ENCODE results near the gene OR8I2. TPM values are rescaled to one million over a fixed set of nuclear protein-coding genes. Genes with fewer than 3 reads are reported as not detected.

Gene OR8I2
- total and polyA plus RNA-seq, 2 of the 4 experiments (the other 2 are of a cell fraction), result not detected

DNA sequence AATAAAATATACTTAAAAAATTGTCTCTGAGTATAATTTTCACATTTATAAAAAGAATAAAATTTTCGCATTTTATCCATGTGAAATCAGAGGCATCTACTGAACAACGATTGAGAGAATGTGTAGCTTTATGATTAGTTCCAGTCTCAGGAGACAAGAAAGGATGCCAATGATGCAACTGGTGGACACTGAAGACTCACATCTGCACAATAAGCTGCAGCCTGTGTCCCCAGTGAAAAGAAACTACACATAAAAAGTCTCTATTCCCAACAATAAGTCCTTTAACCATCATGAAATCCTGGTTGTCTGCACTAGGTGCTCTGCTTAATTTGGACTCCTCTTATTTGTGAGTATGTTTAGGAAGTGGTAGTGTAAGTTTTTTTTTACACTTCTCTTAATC is 43.6 kb upstream of the OR8I2 start:
- H2BK20ac ChIP-seq (ENCODE audit: low read depth, low read length), result no peak overlapping the region
- no peaks in the 10 kb centered on the region for H4K20me1 ChIP-seq (ENCODE audit: insufficient read depth, low read length)
- no peak for TF ChIP-seq ELK1 (IDR thresholded peaks at IDR 0.05; ENCODE audit: borderline replicate concordance, low read depth, low read length)
- no peak for TF ChIP-seq RFX5 (IDR thresholded peaks at IDR 0.05; ENCODE audit: low read depth, low read length)
- TF ChIP-seq CHD1 (IDR thresholded peaks at IDR 0.05; ENCODE audit: low read depth, low read length), result no peak
- TF ChIP-seq RAD21 (IDR thresholded peaks at IDR 0.05; ENCODE audit: low read length), result no peak
- TF ChIP-seq, protein P1, sequence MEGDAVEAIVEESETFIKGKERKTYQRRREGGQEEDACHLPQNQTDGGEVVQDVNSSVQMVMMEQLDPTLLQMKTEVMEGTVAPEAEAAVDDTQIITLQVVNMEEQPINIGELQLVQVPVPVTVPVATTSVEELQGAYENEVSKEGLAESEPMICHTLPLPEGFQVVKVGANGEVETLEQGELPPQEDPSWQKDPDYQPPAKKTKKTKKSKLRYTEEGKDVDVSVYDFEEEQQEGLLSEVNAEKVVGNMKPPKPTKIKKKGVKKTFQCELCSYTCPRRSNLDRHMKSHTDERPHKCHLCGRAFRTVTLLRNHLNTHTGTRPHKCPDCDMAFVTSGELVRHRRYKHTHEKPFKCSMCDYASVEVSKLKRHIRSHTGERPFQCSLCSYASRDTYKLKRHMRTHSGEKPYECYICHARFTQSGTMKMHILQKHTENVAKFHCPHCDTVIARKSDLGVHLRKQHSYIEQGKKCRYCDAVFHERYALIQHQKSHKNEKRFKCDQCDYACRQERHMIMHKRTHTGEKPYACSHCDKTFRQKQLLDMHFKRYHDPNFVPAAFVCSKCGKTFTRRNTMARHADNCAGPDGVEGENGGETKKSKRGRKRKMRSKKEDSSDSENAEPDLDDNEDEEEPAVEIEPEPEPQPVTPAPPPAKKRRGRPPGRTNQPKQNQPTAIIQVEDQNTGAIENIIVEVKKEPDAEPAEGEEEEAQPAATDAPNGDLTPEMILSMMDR (conservative IDR thresholded peaks at IDR 0.05; ENCODE audit: low read depth, low read length), result no peak
- no peak for TF ChIP-seq RCOR1 (IDR thresholded peaks at IDR 0.05; ENCODE audit: insufficient replicate concordance, low read length)
- no peak for TF ChIP-seq MAZ (IDR thresholded peaks at IDR 0.05; ENCODE audit: borderline replicate concordance, low read depth, low read length)
- TF ChIP-seq USF2 (IDR thresholded peaks at IDR 0.05; ENCODE audit: low read depth, low read length), result no peak
- no TSS peak for BruUV-seq (replicated peaks)
- no peaks in the 10 kb centered on the region for H3K9me3 ChIP-seq (ENCODE audit: control insufficient read depth, insufficient read depth, low read length)
- H3K9me1 ChIP-seq (ENCODE audit: insufficient read depth, low read length), result no peaks in the 10 kb centered on the region
- in situ Hi-C loops (cut with MboI; ENCODE audit: low sequenced_read_pairs), result no loop called here
- no peak overlapping the region for H2AK9ac ChIP-seq (replicated peaks; ENCODE audit: low read depth, low read length, poor library complexity)
- H3K23ac ChIP-seq (ENCODE audit: low read depth, low read length), result no peak overlapping the region
- H2AK5ac ChIP-seq (ENCODE audit: low read depth, low read length), result no peak overlapping the region
- no peak overlapping the region for H2BK15ac ChIP-seq (ENCODE audit: low read depth, low read length)
- H3K4me1 ChIP-seq (ENCODE audit: control insufficient read depth, insufficient read depth, low read length), result no peaks in the 10 kb centered on the region
- no peak overlapping the region for H4K5ac ChIP-seq (ENCODE audit: low read depth, low read length)
- ChIA-PET POLR2A (ENCODE audit: unreplicated experiment) (no interaction called here), CTCF (no interaction called here)
- no peak overlapping the region for H3K56ac ChIP-seq (ENCODE audit: extremely low read depth, insufficient read depth, low read length)
- no peak overlapping the region for H2BK120ac ChIP-seq (ENCODE audit: low read depth, low read length)
- H4K8ac ChIP-seq (ENCODE audit: low read depth in 2 of 2, low read length in 2 of 2), result no peak overlapping the region
- H3K27me3 ChIP-seq (ENCODE audit: control insufficient read depth, insufficient read depth, low read length), result no peaks in the 10 kb centered on the region
- no peak overlapping the region for H4K91ac ChIP-seq (ENCODE audit: insufficient read depth, low read depth, low read length)
- H3K9ac ChIP-seq (ENCODE audit: low read depth, low read length), result no peak overlapping the region
- no CpG with 5 or more reads among the region's 2 CpGs for WGBS, 2 experiments (ENCODE audit: extremely low coverage in 2 of 2, insufficient read length in 1 of 2)
- H2BK5ac ChIP-seq (ENCODE audit: low read depth, low read length, poor library complexity, severe bottlenecking), result no peak overlapping the region
- H3K18ac ChIP-seq (ENCODE audit: low read depth, low read length), result no peak overlapping the region
- no peaks in the 10 kb centered on the region for H3K36me3 ChIP-seq (ENCODE audit: control insufficient read depth, insufficient read depth, low read length)
- DNase-seq (no peak), ATAC-seq (ENCODE audit: low read depth) (no peak)
- H3K4ac ChIP-seq (ENCODE audit: low read depth, low read length), result no peak overlapping the region
- H3K27ac ChIP-seq (ENCODE audit: insufficient read depth, low read length), result no peak overlapping the region
- intact Hi-C loops (cut with micrococcal nuclease), result no loop called here
- no peak overlapping the region for H3K14ac ChIP-seq (replicated peaks; ENCODE audit: low read depth, low read length)
- H3K79me1 ChIP-seq (ENCODE audit: low read depth in 1 of 2, low read length in 2 of 2), result no peaks in the 10 kb centered on the region
- no peak overlapping the region for H3K4me3 ChIP-seq (ENCODE audit: insufficient read depth, low read depth, low read length)
- no peak overlapping the region for H2AFZ ChIP-seq (replicated peaks; ENCODE audit: low read length, poor library complexity)
- dilution Hi-C loops (cut with HindIII; ENCODE audit: low sequenced_read_pairs, unreplicated experiment), result no loop called here
- H3K4me2 ChIP-seq (ENCODE audit: low read depth, low read length), result no peak overlapping the region
